ENCODE measurements around the gene CAV1.

Gene CAV1

GRCh38 chr7:116505278-116505677, 19.6 kb upstream of the CAV1 start:
- ATAC-seq, result no peak

GRCh38 chr7:116505823-116506222, 19.0 kb upstream of the CAV1 start:
- ATAC-seq, result no peak

- no peak for ATAC-seq
Observed at GRCh38 chr7:116509982-116510579, 14.8 kb upstream of the CAV1 start.

GRCh38 chr7:116510795-116511194, 14.0 kb upstream of the CAV1 start:
- ATAC-seq, result no peak

- peak; percentile 75 to 85 for ATAC-seq
Observed at GRCh38 chr7:116511552-116512519, 13.0 kb upstream of the CAV1 start.

GRCh38 chr7:116512520-116513188, 12.2 kb upstream of the CAV1 start:
- no peak for ATAC-seq

GRCh38 chr7:116515584-116515983, 9.3 kb upstream of the CAV1 start:
- no peak for ATAC-seq

GRCh38 chr7:116516324-116516723, 8.5 kb upstream of the CAV1 start:
- no peak for ATAC-seq

- no peak for ATAC-seq
Observed at GRCh38 chr7:116517626-116518025, 7.2 kb upstream of the CAV1 start.

- no peak for ATAC-seq
Observed at GRCh38 chr7:116518961-116519360, 5.9 kb upstream of the CAV1 start.

- no peak for ATAC-seq
Observed at GRCh38 chr7:116521046-116521664, 3.7 kb upstream of the CAV1 start.

- ATAC-seq, result no peak
Observed at GRCh38 chr7:116522247-116522646, 2.6 kb upstream of the CAV1 start.

- ATAC-seq, result no peak
Observed at GRCh38 chr7:116524221-116524608, 621 bp upstream of the CAV1 start.

GRCh38 chr7:116525298-116525912, 569 bp downstream of the CAV1 start:
- peak; percentile 34 to 53 for ATAC-seq

GRCh38 chr7:116525913-116526861, 1.4 kb downstream of the CAV1 start:
- ATAC-seq, result peak; percentile 86 to 92

GRCh38 chr7:116526897-116527296, 2.1 kb downstream of the CAV1 start:
- ATAC-seq, result no peak

GRCh38 chr7:116527521-116527920, 2.7 kb downstream of the CAV1 start:
- no peak for ATAC-seq

GRCh38 chr7:116528008-116528789, 3.4 kb downstream of the CAV1 start:
- no peak for ATAC-seq

GRCh38 chr7:116529250-116529649, 4.4 kb downstream of the CAV1 start:
- ATAC-seq, result no peak

GRCh38 chr7:116530107-116530820, 5.4 kb downstream of the CAV1 start:
- ATAC-seq, result no peak

Measured in activated CD4-positive, CD25-positive, alpha-beta regulatory T cell treated with anti-CD3 and anti-CD28 coated beads, Interleukin-2, amount 50 U/mL, for 24 hours (primary cell).